Skeletal muscle tissue (tissue), 4 donors: ENCODE data around the gene MT1F. TPM values are rescaled to one million over a fixed set of nuclear protein-coding genes. Genes with fewer than 3 reads are reported as not detected.

Experiments
- H3K27ac ChIP-seq: one replicate; pipeline ENCODE4 v1.7.0; 2013; ENCODE audit warnings: mild to moderate bottlenecking, low read depth, low read length, inconsistent platforms
- H3K27me3 ChIP-seq, 3 donors: one replicate each; pipeline ENCODE4 v1.7.0; 2013; ENCODE audit warnings: low read length in 3 of 3; ENCODE audit not compliant: control insufficient read depth in 3 of 3, insufficient read depth in 3 of 3
- H3K36me3 ChIP-seq, 3 donors: one replicate each; pipeline ENCODE4 v1.7.0; 2013; ENCODE audit warnings: low read length in 3 of 3; ENCODE audit not compliant: control insufficient read depth in 3 of 3, insufficient read depth in 3 of 3
- H3K4me1 ChIP-seq, 3 donors: one replicate each; pipeline ENCODE4 v1.7.0; 2013; ENCODE audit warnings: low read length in 3 of 3, mild to moderate bottlenecking in 3 of 3; ENCODE audit not compliant: control insufficient read depth in 3 of 3, insufficient read depth in 3 of 3
- H3K4me3 ChIP-seq, 3 donors: one replicate each; pipeline ENCODE4 v1.7.0; 2013; ENCODE audit warnings: low read length in 3 of 3
- H3K9ac ChIP-seq, 3 donors: one replicate each; pipeline ENCODE4 v1.7.0; 2013; ENCODE audit warnings: low read length in 3 of 3, mild to moderate bottlenecking in 3 of 3, moderate library complexity in 2 of 3, low read depth in 1 of 3
- H3K9me3 ChIP-seq, 3 donors: one replicate each; pipeline ENCODE4 v1.7.0; 2013; ENCODE audit warnings: low read length in 3 of 3; ENCODE audit not compliant: control insufficient read depth in 3 of 3
- total RNA-seq: library from RNA; depleted of rRNA; stranded (reverse); fragments of >200 nt; gene quantifications from one replicate; pipeline ENCODE4 v1.2.3, GENCODE V29; 2014
- donor health status: Osteomylitis.

The MT1F gene
- total RNA-seq, 1 donor from 2014 or later, result not detected

DNA sequence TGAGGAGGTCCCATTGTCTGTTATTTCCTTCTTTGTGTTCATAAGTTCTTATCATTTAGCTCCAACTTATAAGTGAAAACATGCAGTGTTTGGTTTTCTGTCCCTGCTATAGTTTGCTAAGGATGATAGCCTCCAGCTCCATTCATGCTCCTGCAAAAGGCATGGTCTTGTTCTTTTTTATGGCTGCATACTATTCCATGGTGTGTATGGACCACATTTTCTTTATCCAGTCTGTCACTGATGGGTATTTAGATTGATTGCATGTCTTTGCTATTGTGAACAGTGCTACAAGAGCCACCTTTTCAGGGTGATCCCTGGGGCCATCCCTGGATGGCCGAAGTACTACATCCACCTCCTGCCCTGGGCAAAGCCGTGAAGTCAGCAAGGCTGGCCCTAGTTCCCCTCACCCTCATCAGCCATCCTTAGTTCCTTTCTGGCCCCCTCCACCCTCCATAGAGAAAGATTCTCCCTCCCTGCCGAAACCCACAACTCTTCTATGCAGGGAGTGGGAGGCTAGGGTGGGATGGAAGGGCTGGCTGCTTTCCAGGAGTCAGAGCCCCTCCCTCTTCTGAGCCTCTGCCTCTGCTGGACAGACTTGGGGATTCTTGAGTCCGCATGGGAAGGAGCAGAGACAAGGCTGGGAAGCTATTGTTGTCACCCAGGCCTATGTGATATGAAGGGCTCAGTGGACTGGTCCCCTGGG lies 32.8 kb downstream of the MT1F start:
- Histone ChIP-seq H3K9me3 (no peaks in the 10 kb centered on the region), H3K27me3 (no peaks in the 10 kb centered on the region), H3K9ac (no peak overlapping the region), H3K4me1 (peaks cover 12 to 26% (median 15%) of the 10 kb centered on the region in 3 donors), H3K36me3 (no peaks in the 10 kb centered on the region), H3K27ac (no peak overlapping the region), H3K4me3 (no peak overlapping the region)

DNA sequence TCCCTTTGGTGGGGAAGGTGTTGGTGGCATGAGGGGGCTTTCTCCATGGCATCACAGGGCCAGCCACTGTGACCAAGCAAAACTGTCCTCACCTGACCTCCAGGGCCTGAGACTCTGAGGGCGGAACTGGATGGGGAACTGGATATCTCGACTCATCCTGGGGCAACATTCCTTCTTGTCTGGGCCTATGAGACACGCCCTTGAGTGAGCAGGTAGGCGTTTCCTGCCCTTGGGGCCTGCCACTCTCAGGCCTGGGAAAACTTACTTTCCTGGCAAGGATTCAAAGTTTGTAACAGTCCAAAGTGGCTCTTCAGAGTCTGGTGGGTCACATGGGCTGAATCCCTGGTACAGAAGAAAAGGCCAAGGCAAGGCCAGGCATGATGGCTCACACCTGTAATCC lies 34.1 kb downstream of the MT1F start:
- Histone ChIP-seq H3K27me3 (no peaks in the 10 kb centered on the region), H3K27ac (no peak overlapping the region), H3K9me3 (no peaks in the 10 kb centered on the region), H3K36me3 (no peaks in the 10 kb centered on the region), H3K4me1 (peaks cover 6 to 16% (median 6%) of the 10 kb centered on the region in 3 donors), H3K9ac (no peak overlapping the region), H3K4me3 (no peak overlapping the region)

DNA sequence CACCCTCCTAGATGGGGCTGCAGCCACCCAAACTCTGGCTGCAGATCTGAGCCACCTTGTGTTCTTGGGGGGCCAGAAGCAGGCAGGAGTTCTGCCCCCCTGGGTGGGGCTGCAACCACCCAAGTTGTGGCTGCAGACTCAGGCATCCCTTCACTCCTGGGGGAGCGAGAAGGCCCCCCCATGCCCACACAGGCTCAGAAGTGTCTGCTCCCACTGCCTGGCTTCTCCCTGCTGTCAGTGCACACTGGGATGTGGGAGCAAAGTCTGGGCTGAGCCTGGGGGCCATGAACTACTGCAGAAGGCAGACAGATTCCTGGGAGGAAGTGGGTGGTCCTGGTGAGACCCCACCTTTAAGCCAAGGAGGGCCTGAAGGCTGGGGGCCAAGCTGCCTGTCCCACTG lies 37.5 kb downstream of the MT1F start:
- Histone ChIP-seq H3K4me3 (no peak overlapping the region), H3K9me3 (peaks cover 0 to 4% (median 0%) of the 10 kb centered on the region in 3 donors), H3K27ac (no peak overlapping the region), H3K36me3 (no peaks in the 10 kb centered on the region), H3K4me1 (peaks cover 6 to 16% (median 6%) of the 10 kb centered on the region in 3 donors), H3K9ac (no peak overlapping the region), H3K27me3 (no peaks in the 10 kb centered on the region)

DNA sequence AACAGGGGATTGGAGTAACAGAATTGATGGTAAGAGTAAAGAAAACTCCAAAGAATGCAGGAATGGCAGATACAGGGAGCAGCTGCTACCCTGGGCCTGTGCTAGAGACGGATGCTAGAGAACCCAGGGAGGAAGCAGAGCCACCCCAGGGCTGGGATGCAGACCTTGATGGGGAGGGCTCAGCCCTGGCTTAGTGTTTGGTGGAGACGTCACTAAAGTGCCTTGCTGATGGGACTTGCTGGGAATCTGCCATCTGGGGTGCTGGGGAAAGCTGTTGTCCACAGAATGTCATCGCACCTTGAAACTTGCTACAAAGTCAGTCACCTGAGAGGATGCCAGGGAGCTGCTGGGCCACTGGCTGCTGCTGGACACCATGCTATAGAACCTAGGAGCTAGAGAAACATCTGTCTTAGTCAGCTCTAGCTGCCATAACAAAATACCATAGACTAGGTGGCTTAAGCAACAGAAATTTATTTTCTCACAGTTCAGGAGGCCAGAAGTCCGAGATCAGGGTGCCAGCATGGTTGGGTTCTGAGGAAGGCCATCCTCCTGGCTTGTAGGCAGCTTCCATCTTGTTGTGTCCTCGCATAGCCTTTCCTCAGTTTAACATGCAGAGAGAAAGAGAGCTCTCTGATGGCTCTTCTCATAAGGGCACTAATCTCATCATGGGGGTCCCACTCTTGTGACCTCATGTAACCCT lies 39.8 kb downstream of the MT1F start:
- peaks cover 0 to 4% (median 0%) of the 10 kb centered on the region in 3 donors for H3K9me3 ChIP-seq
- no peak overlapping the region for H3K9ac ChIP-seq
- no peaks in the 10 kb centered on the region for H3K27me3 ChIP-seq
- no peaks in the 10 kb centered on the region for H3K36me3 ChIP-seq
- no peak overlapping the region for H3K4me3 ChIP-seq
- peaks cover 0 to 4% (median 0%) of the 10 kb centered on the region in 3 donors for H3K4me1 ChIP-seq
- H3K27ac ChIP-seq, result no peak overlapping the region

DNA sequence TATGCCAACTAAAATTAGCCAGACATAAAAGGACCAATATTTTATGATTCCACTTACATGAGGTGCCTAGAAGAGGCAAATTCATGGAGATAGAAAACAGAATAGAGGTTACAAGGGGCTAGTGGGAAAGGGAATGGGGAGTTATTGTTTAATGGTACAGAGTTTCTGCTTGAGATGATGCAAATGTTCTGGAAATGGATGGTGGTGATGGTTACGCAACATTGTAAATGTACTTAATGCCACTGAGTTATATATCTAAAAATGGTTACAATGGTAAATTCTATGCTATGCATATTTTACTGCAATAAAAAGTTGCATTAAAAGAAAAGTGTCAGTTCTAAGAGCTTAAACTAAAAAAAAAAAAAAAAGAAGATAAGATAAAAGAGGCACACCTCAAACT lies 42.4 kb downstream of the MT1F start:
- Histone ChIP-seq H3K4me3 (no peak overlapping the region), H3K27me3 (no peaks in the 10 kb centered on the region), H3K9ac (no peak overlapping the region), H3K36me3 (no peaks in the 10 kb centered on the region), H3K9me3 (peaks cover 0 to 4% (median 0%) of the 10 kb centered on the region in 3 donors), H3K27ac (no peak overlapping the region), H3K4me1 (no peaks in the 10 kb centered on the region)

DNA sequence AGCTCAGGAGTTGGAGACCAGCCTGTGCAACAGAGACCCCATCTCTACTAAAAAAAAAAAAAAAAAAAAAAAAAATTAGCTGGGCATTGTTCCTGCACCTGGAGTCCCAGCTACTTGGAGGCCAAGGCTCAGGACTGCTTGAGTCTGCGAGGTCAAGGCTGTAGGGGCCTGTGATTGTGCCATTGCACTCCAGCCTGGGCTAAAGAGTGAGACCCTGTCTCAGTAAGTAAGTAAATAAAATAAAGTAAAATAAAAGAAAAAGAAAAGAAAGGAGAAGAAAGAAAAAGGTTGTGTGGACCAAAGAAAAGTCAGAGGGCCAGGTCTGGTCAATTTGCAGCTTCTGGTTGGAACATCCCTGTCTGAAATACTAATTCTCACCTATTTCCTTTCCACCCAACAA lies 42.9 kb downstream of the MT1F start:
- no peaks in the 10 kb centered on the region for H3K27me3 ChIP-seq
- no peak overlapping the region for H3K9ac ChIP-seq
- H3K27ac ChIP-seq, result no peak overlapping the region
- H3K4me3 ChIP-seq, result no peak overlapping the region
- H3K4me1 ChIP-seq, result no peaks in the 10 kb centered on the region
- peaks cover 0 to 4% (median 0%) of the 10 kb centered on the region in 3 donors for H3K9me3 ChIP-seq
- no peaks in the 10 kb centered on the region for H3K36me3 ChIP-seq

DNA sequence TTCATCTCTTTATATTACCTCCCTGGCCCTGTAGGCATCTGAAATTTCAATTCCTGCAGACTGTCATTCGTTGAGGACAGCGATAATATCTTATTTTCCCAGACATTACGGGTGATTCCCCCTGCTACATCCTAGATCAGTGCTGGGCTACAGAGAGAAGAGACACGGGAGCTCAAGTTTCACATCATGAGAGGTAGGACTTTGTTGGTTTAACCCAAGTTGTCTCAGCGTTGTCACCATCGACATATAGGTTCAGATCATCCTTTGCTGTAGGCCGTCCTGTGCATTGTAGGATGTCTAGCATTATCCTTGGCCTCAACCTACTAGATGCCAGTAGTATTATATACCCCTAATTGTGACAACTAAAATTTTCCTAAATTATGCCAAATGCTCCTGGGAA lies 43.8 kb downstream of the MT1F start:
- Histone ChIP-seq H3K27ac (no peak overlapping the region), H3K9ac (no peak overlapping the region), H3K36me3 (no peaks in the 10 kb centered on the region), H3K9me3 (peaks cover 0 to 4% (median 0%) of the 10 kb centered on the region in 3 donors), H3K4me3 (no peak overlapping the region), H3K4me1 (no peaks in the 10 kb centered on the region), H3K27me3 (no peaks in the 10 kb centered on the region)

DNA sequence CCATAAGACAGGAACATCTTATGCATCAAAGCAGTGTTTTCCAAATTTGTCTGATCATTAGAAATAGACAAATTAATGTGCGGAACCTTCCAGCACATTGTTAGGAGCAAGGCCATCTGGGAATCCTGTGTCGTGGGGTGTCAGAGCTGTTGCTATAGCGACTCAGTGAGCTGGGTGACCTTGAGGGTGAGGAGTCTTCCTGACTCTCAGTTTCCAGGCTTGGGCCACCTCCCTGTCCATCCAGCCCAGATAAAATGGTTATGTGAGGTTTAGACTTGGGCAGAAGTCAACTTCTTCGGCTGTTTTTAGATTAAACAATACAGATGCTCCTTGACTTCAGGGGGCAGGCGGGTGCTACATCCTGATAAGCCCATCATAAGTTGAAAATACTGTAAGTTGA lies 45.1 kb downstream of the MT1F start:
- H3K27ac ChIP-seq, result no peak overlapping the region
- H3K36me3 ChIP-seq, result no peaks in the 10 kb centered on the region

More for the DNA sequence above, 45.1 kb downstream of the MT1F start:
- Histone ChIP-seq H3K4me3 (no peak overlapping the region), H3K9ac (no peak overlapping the region), H3K4me1 (no peaks in the 10 kb centered on the region), H3K27me3 (no peaks in the 10 kb centered on the region), H3K9me3 (peaks cover 0 to under 1% (median 0%) of the 10 kb centered on the region in 3 donors)
